Ishikawa (cell line): Measurements from ENCODE around the gene BPIFA1.
A peak's percentile ranks its signal among the peaks of the same experiment; 100 is the strongest.

Source experiments
- CEBPB ChIP-seq: IDR thresholded peaks from 2 replicates; pipeline ENCODE4 v1.6.1; 2012
- EP300 ChIP-seq: IDR thresholded peaks from 2 replicates; pipeline ENCODE4 v1.6.1; 2012; ENCODE audit warnings: borderline replicate concordance
- FOXM1 ChIP-seq: IDR thresholded peaks from 2 replicates; pipeline ENCODE4 v1.6.1; 2012; ENCODE audit warnings: low read depth, borderline replicate concordance
- RAD21 ChIP-seq: IDR thresholded peaks from 2 replicates; pipeline ENCODE4 v1.6.1; 2012; ENCODE audit warnings: low read depth
- TAF1 ChIP-seq: IDR thresholded peaks from 2 replicates; pipeline ENCODE4 v1.6.1; 2012; ENCODE audit warnings: low read depth, mild to moderate bottlenecking
- TCF12 ChIP-seq: IDR thresholded peaks from 2 replicates; pipeline ENCODE4 v1.6.1; 2012; ENCODE audit warnings: low read depth
- YY1 ChIP-seq: IDR thresholded peaks from 2 replicates; pipeline ENCODE4 v1.6.1; 2012; ENCODE audit warnings: low read depth
- ZBTB7A ChIP-seq: IDR thresholded peaks from 2 replicates; pipeline ENCODE4 v1.6.1; 2012; ENCODE audit warnings: low read depth
- TF ChIP-seq, protein P1 (sequence below): IDR thresholded peaks from 2 replicates; pipeline ENCODE4 v1.6.1; 2012; ENCODE audit warnings: low read depth, mild to moderate bottlenecking

DNA sequence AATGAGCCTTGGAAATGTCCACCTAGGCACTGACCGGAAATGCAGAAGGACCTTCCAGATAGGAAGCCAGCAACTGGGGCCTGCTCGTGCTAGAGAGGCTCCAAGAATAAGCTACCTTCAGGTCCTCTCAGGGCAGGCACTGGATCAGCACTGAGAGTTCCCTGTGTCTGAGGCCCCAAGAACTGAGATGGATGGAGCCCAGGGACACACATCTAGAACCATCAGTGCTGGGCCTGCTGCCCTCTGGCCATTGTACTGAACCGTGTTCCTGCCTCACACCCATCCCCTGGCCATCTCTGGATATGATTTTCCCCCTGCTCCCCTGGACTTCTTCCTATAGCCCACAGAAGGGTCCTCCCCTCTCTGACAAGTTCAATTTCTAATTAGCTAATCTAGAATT is 10.3 kb downstream of the BPIFA1 start:
- TF ChIP-seq, protein P1, sequence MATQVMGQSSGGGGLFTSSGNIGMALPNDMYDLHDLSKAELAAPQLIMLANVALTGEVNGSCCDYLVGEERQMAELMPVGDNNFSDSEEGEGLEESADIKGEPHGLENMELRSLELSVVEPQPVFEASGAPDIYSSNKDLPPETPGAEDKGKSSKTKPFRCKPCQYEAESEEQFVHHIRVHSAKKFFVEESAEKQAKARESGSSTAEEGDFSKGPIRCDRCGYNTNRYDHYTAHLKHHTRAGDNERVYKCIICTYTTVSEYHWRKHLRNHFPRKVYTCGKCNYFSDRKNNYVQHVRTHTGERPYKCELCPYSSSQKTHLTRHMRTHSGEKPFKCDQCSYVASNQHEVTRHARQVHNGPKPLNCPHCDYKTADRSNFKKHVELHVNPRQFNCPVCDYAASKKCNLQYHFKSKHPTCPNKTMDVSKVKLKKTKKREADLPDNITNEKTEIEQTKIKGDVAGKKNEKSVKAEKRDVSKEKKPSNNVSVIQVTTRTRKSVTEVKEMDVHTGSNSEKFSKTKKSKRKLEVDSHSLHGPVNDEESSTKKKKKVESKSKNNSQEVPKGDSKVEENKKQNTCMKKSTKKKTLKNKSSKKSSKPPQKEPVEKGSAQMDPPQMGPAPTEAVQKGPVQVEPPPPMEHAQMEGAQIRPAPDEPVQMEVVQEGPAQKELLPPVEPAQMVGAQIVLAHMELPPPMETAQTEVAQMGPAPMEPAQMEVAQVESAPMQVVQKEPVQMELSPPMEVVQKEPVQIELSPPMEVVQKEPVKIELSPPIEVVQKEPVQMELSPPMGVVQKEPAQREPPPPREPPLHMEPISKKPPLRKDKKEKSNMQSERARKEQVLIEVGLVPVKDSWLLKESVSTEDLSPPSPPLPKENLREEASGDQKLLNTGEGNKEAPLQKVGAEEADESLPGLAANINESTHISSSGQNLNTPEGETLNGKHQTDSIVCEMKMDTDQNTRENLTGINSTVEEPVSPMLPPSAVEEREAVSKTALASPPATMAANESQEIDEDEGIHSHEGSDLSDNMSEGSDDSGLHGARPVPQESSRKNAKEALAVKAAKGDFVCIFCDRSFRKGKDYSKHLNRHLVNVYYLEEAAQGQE, result peak; percentile 20; the same call in 1 of the 2 replicates
- no peak for TF ChIP-seq TAF1
- TF ChIP-seq EP300, result no peak
- no peak for TF ChIP-seq ZBTB7A
- no peak for TF ChIP-seq YY1
- TF ChIP-seq FOXM1, result no peak
- TF ChIP-seq TCF12, result no peak
- TF ChIP-seq RAD21, result no peak
- no peak for TF ChIP-seq CEBPB
